ES-I3 (cell line): ENCODE measurements around the gene RPSA.
"Not testable (repeated sequence)": the region's sequence is repeated elsewhere in the genome, so short reads cannot be mapped to it uniquely, and the experiment has no call there.

ENCODE experiments used
- H3K36me3 ChIP-seq: 2 replicates; pipeline ENCODE4 v1.6.1; 2013; ENCODE audit warnings: mild to moderate bottlenecking, low read length, control low read depth, moderate library complexity; ENCODE audit not compliant: insufficient read depth
- H3K4me1 ChIP-seq: 2 replicates; pipeline ENCODE4 v1.6.1; 2013; ENCODE audit warnings: mild to moderate bottlenecking, control low read depth, low read length; ENCODE audit not compliant: insufficient read depth
- H3K9ac ChIP-seq: 2 replicates; pipeline ENCODE4 v1.6.1; 2013; ENCODE audit warnings: low read depth, mild to moderate bottlenecking, low read length, moderate library complexity
- H3K9me3 ChIP-seq: 2 replicates; pipeline ENCODE4 v1.6.1; 2013; ENCODE audit warnings: mild to moderate bottlenecking, low read length, moderate library complexity; ENCODE audit not compliant: control insufficient read depth, insufficient read depth

Gene RPSA

GRCh38 chr3:39447637-39448483, 41.3 kb downstream of the RPSA start:
- Histone ChIP-seq H3K4me1 (no peaks in the 10 kb centered on the region), H3K9me3 (no peaks in the 10 kb centered on the region), H3K36me3 (no peaks in the 10 kb centered on the region), H3K9ac (no peak overlapping the region)

- Histone ChIP-seq H3K9me3 (no peaks in the 10 kb centered on the region), H3K4me1 (no peaks in the 10 kb centered on the region), H3K9ac (no peak overlapping the region), H3K36me3 (no peaks in the 10 kb centered on the region)
Observed at GRCh38 chr3:39448506-39449233, 42.1 kb downstream of the RPSA start.

DNA sequence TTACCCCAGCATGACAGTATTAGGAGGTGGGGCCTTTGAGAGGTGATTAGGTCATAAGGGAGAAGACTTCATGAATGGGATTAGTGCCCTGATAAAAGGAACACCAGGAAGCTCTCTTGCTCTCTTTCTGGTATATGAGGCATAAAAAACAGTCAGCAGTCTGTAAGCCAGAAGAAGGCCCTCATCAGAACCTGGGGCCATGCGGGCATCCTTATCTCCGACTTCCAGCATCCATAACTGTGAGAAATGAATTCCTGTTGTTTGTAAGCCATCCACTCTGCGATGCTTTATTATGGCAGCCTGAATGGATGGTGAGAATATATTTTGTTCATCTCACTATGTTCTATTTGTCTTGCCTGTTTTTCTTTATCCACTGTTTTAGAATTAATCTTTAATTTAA, 43.3 kb downstream of the RPSA start:
- Histone ChIP-seq H3K9ac (no peak overlapping the region), H3K36me3 (no peaks in the 10 kb centered on the region), H3K4me1 (no peaks in the 10 kb centered on the region), H3K9me3 (no peaks in the 10 kb centered on the region)

- Histone ChIP-seq H3K9ac (no peak overlapping the region), H3K4me1 (no peaks in the 10 kb centered on the region), H3K36me3 (no peaks in the 10 kb centered on the region), H3K9me3 (no peaks in the 10 kb centered on the region)
Observed at GRCh38 chr3:39453134-39453533, 46.6 kb downstream of the RPSA start.

GRCh38 chr3:39453872-39454271, 47.4 kb downstream of the RPSA start:
- not testable (repeated sequence) for H3K9me3 ChIP-seq, H3K36me3 ChIP-seq, H3K9ac ChIP-seq, H3K4me1 ChIP-seq

DNA sequence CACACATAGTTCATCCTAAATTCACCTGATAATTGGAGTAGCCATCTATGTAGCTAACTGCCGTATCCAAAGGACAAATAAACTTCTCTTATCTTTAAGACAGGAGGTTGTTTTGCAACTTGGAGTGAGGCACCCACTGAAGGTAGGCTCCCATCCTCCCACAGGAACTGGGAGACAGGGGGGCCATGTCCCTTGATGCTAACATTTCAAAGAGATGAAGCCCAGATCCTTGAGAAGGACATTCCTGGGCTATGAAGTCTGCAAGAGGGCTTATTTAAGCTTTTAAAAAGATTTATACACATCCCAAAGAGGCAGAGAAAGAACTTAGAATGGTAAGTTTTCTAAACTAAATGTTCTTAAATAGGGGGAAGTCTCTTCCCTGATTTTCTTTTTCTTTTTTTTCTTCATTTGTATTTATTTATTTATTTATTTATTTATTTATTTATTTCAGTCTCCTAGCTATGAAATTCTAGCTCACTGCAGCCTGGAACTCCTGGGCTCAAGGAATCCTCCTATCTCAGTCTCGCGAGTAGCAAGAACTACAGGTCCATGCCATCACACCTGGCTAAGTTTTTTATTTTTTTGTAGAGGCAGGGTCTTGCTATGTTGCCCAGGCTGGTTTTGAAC, 48.2 kb downstream of the RPSA start:
- Histone ChIP-seq H3K4me1 (no peaks in the 10 kb centered on the region), H3K36me3 (no peaks in the 10 kb centered on the region), H3K9ac (no peak overlapping the region), H3K9me3 (no peaks in the 10 kb centered on the region)

DNA sequence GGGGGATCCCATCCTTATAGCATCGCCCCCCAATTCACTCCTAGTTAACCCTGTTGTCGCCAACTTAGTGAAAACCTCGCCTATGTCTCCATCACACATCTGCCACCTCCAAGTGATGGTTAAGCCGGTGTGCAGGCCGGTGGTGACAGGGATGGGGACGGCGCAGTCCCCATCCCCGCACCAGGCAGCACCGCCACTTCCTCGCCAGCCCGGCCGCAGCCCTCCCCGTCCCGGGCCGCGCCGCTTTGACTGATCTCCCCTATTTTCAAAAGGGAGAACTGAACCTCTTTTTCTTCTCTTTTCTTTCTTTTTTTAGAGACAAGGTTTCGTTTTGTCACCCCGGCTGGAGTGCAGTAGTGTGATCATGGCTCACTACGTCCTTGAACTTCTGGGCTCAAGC, 49.6 kb downstream of the RPSA start:
- H3K36me3 ChIP-seq: no peaks in the 10 kb centered on the region
- H3K9me3 ChIP-seq: no peaks in the 10 kb centered on the region
- no peak overlapping the region for H3K9ac ChIP-seq
- H3K4me1 ChIP-seq: 0 out of 2 replicates have a peak, but pooled peaks cover 4% of the 10 kb centered on the region

GRCh38 chr3:39457361-39457760, 50.8 kb downstream of the RPSA start:
- no peak overlapping the region for H3K9ac ChIP-seq
- 0 out of 2 replicates have a peak, but pooled peaks cover 4% of the 10 kb centered on the region for H3K4me1 ChIP-seq
- H3K9me3 ChIP-seq: no peaks in the 10 kb centered on the region
- H3K36me3 ChIP-seq: no peaks in the 10 kb centered on the region

DNA sequence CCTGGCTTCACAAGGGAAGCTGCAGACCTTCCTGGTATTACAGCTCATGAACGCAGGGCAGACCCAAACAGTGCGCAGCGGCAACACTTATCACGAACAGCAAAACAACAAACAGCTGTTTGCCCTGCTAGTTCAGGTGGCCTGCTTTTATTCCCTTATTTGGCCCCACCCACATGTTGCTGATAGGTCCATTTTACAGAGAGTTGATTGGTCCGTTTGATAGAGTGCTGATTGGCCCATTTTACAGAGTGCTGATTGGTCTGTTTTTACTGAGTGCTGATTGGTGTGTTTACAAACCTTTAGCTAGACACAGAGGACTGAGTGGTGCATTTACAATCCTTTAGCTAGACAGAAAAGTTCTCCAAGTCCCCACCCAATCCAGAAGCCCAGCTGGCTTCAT, 52.1 kb downstream of the RPSA start:
- not testable (repeated sequence) for H3K4me1 ChIP-seq, H3K9ac ChIP-seq, H3K9me3 ChIP-seq, H3K36me3 ChIP-seq

- H3K4me1 ChIP-seq: 0 out of 2 replicates have a peak, but pooled peaks cover 4% of the 10 kb centered on the region
- no peak overlapping the region for H3K9ac ChIP-seq
- H3K9me3 ChIP-seq: no peaks in the 10 kb centered on the region; the same call in 1 of the 2 replicates
- no peaks in the 10 kb centered on the region for H3K36me3 ChIP-seq
Observed at GRCh38 chr3:39460677-39461076, 54.2 kb downstream of the RPSA start.
